Right lobe of liver (tissue), 4 donors: ENCODE data around the gene PATZ1.
"Not testable (repeated sequence)": the region's sequence is repeated elsewhere in the genome, so short reads cannot be mapped to it uniquely, and the experiment has no call there.

Experiments
- POLR2A ChIP-seq: fragments of 450-650 bp; IDR thresholded peaks from one replicate; pipeline ENCODE4 v1.6.1; 2017; ENCODE audit warnings: antibody characterized with exemption, mild to moderate bottlenecking
- TF ChIP-seq, protein P1 (sequence below), 4 donors: fragments of 200-600 bp in 3 of 4; fragments of 450-650 bp in 1 of 4; IDR thresholded peaks; one replicate each; pipeline versions ENCODE4 v1.5.1 to v1.8.0; 2016 to 2022; ENCODE audit warnings: antibody characterized with exemption in 4 of 4, mild to moderate bottlenecking in 2 of 4
- donor health status: DM: no; HTN: no; CAD: no.
- donor health status: DM: no; HTN: no; CAD: no.
- donor health status: DM: no; HTN: yes; CAD: no.

DNA sequence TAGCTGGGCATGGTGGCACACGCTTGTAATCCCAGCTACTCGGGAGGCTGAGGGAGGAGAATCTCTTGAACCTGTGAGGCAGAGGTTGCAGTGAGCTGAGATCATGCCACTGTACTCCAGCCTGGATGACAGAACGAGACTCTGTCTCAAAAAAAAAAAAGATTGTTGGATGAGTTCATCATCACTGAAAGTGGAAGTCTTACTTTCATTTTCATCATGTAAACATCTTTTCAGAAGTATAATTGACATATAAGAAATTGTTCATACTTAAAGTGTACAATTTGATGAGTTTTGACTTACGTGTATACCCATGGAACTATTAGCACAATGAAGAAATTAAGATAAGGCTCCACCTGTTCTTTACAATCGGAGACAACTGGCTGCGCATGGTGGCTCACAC lies 32.5 kb upstream of the PATZ1 start:
- TF ChIP-seq, protein P1, sequence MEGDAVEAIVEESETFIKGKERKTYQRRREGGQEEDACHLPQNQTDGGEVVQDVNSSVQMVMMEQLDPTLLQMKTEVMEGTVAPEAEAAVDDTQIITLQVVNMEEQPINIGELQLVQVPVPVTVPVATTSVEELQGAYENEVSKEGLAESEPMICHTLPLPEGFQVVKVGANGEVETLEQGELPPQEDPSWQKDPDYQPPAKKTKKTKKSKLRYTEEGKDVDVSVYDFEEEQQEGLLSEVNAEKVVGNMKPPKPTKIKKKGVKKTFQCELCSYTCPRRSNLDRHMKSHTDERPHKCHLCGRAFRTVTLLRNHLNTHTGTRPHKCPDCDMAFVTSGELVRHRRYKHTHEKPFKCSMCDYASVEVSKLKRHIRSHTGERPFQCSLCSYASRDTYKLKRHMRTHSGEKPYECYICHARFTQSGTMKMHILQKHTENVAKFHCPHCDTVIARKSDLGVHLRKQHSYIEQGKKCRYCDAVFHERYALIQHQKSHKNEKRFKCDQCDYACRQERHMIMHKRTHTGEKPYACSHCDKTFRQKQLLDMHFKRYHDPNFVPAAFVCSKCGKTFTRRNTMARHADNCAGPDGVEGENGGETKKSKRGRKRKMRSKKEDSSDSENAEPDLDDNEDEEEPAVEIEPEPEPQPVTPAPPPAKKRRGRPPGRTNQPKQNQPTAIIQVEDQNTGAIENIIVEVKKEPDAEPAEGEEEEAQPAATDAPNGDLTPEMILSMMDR (IDR thresholded peaks at IDR 0.05): not testable (repeated sequence)
- TF ChIP-seq POLR2A: not testable (repeated sequence)
